Embryonic facial prominence (tissue), 1 donor: ENCODE results near the gene NPIPB13.
"Not testable (repeated sequence)": the region's sequence is repeated elsewhere in the genome, so short reads cannot be mapped to it uniquely, and the experiment has no call there.

Experiments used
- DNase-seq: peaks from one replicate; pipeline ENCODE4 v3.0.0-alpha.2; 2016; ENCODE audit errors: extremely low spot score

The NPIPB13 gene

GRCh38 chr16:30248379-30248778 is at the start of gene NPIPB13:
TSS of gene NPIPB13 (minus strand) at chr16:30248479. CDS start at chr16:30245573, 2,906 bp downstream.
- DNase-seq: not testable (repeated sequence)

DNA sequence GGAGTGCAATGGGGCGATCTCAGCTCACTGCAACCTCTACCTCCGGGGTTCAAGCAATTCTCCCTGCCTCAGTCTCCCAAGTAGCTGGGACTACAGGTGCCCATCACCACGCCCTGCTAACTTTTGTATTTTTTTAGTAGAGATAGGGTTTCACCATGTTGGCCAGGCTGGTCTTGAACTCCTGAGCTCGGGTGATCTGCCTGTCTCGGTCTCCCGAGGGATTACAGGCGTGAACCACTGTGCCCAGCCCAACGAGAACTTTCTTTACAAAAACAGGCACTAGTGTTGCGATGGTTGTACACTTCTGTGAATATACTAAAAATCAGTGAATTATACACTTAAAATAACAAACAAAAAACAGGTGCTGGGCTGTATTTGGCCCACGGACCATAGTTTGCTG is 34.1 kb upstream of the NPIPB13 start:
- DNase-seq: not testable (repeated sequence)

DNA sequence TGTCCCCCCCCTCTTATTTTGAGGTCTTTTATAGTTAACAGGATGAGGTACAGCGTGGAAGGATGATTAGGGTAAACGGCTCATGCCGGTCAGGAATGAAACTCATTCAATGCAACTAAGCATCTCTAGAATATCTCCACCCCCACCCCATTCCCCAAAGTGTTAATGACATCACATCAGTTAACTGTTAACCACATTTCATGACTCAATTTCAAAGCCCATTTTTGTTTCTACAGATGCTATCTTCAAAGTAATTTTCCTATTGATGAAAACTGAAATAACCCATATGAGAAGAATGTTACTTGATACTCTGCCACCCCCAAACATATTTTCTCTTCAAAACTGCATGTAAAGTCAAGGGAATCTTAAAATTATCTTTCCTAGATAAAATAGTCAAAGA is 30.2 kb upstream of the NPIPB13 start:
- DNase-seq: not testable (repeated sequence)

GRCh38 chr16:30217082-30217481 is 31.2 kb downstream of the NPIPB13 start:
- not testable (repeated sequence) for DNase-seq

DNA sequence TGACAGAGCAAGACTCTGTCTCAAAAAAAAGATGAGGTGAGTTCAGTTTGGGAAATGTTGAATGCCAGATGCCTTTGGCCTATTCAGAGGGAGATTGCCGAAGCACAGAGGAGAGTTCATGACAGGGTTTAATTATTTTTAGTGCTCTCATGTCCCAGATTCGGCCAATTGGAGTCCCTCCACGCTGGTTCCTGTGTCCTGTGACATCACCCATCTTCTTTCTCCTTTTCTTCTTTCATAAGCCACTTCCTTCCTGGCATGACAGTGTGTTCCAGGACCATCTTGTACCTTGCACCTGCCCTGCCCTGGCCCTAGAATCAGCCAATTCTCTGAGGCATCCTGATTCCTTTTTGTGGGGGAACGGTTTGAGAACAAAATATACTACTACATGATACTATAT is 36.9 kb downstream of the NPIPB13 start:
- not testable (repeated sequence) for DNase-seq

DNA sequence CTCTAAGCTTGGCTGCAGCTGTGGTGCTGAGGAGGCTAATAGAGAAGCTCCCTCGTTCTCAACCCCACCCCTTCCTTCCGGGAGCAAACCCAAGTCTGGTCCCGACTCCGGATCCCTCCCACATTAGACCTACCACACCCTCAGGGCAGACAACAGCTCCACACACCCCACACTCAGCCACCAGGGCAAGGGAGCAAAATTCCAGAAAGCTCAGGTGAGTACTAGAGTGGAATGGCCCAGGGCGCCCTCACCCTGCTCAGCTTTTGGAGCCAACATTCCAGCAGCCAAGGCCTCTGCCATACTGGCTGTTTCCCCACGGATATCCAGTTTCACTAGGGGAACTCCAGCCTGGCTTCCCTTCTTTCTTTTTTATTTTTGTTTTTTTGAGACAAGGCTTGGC is 39.2 kb downstream of the NPIPB13 start:
- not testable (repeated sequence) for DNase-seq

- not testable (repeated sequence) for DNase-seq
These were observed 41.1 kb downstream of the NPIPB13 start for GRCh38 chr16:30207063-30207704.

DNA sequence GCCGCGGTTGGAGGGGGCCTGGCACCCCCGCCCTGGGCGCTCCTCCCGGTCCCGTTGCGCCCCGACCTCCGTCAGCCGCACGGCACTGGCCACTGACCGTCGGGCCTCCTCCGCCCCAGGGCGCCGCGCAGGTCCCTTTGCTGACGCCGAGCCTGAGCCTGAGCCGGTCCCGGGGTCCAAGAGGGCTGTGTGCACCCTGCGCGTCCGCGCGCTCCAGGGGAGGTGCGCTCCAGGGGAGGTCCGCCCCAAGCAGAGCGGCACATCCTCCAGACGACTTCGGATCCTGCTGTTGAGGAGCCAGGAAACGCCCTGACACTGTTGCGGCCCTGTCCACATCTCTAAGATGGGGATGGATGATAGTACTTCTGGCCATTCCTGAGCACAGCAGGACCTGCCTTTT is 42.0 kb downstream of the NPIPB13 start:
- not testable (repeated sequence) for DNase-seq

DNA sequence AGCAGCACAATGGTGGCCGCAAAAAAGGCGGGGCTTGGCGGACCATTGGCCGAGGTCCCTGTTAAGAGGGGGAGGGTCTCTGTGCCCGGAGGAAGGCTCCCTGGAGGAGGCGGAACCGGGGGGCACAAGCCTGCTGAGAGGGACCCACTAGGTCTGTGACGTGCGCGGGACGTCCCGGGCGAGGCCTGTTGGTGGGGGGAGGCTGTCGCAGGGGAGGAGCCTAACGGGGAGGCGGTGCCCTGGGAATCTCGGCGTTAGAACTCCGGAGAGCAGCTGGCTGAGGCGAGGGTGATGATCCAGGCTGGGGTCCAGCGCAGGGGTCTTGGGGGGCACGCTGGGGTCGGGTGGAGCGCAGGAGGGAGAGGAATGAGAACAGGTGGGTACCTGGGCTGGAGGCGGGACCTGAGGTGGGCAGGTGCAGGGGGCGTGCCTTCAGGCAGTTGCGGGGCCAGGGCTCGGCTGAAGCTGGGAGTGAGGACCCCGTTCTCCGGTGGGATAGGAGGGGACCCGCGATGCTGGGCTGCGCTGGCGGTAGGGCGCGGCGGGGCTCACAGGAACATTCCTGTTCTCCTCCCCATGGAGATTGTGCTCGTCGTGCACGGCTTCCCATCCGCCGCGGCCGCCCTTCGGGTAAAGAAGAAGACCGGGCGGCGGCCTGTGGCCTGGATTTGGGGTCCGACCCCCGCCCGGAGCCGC is 42.6 kb downstream of the NPIPB13 start:
- not testable (repeated sequence) for DNase-seq

DNA sequence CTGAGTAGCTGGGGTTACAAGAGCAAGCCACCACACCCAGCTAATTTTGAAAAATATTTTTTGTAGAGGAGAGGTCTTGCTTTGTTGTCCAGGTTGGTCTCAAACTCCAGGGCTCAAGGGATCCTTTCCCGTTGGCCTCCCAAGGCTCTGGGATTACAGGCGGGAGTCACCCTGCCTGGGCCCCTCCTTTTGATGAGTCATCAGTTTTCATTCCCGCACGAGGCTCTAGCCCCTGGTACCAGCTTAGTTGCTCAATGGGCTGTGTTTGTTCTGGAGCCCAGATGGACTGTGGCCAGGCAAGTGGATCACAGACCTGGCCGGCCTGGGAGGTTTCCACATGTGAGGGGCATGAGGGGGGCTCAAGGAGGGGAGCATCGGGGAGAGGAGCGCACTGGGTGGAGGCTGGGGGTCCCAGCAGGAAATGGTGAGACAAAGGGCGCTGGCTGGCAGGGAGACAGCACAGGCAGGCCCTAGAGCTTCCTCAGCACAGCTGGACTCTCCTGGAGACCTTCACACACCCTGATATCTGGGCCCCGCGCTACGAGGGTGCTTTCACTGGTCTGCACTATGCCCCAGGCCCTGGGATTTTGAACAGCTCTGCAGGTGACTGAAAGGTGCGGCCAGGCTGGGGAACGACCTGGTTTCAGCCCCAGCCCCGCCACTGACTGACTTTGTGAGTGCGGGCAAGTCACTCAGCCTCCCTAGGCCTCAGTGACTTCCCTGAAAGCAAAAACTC is 48.5 kb downstream of the NPIPB13 start:
- not testable (repeated sequence) for DNase-seq

DNA sequence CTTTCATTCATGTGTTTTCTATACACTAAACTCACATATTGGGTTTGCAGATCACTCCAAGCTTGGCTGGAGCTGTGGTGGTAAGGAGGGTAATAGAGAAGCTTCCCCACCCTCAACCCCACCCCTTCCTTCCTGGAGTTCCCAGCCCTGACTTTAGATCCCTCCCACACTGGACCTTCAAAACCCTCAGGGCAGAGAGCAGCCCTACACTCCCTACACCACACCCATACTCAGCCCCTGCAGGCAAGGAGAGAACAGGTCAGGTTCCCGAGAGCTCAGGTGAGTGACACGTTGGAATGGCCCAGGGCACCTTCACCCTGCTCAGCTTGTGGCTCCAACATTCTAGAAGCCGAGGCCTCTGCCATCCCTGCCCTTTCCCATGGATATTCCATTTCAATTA is 49.2 kb downstream of the NPIPB13 start, which contains the start of gene SULT1A3:
TSS of gene SULT1A3 (plus strand) at position 207 of the 400 bp plus-strand sequence. CDS start 1,474 bp downstream, outside the sequence.
- not testable (repeated sequence) for DNase-seq
